Urothelium cell line (cell line): ENCODE measurements around the gene FSCB.
"Not testable (repeated sequence)": the region's sequence is repeated elsewhere in the genome, so short reads cannot be mapped to it uniquely, and the experiment has no call there.

Experiments
- DNase-seq: peaks from one replicate; pipeline ENCODE4 v3.0.0; 2011; ENCODE audit warnings: low spot score, mixed read lengths
- FAIRE-seq: peaks from 2 replicates; lab custom pipeline; 2011; peaks lifted over from hg19 to GRCh38; lab: Jason Lieb, UNC

The FSCB gene, protein sequence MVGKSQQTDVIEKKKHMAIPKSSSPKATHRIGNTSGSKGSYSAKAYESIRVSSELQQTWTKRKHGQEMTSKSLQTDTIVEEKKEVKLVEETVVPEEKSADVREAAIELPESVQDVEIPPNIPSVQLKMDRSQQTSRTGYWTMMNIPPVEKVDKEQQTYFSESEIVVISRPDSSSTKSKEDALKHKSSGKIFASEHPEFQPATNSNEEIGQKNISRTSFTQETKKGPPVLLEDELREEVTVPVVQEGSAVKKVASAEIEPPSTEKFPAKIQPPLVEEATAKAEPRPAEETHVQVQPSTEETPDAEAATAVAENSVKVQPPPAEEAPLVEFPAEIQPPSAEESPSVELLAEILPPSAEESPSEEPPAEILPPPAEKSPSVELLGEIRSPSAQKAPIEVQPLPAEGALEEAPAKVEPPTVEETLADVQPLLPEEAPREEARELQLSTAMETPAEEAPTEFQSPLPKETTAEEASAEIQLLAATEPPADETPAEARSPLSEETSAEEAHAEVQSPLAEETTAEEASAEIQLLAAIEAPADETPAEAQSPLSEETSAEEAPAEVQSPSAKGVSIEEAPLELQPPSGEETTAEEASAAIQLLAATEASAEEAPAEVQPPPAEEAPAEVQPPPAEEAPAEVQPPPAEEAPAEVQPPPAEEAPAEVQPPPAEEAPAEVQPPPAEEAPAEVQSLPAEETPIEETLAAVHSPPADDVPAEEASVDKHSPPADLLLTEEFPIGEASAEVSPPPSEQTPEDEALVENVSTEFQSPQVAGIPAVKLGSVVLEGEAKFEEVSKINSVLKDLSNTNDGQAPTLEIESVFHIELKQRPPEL

DNA sequence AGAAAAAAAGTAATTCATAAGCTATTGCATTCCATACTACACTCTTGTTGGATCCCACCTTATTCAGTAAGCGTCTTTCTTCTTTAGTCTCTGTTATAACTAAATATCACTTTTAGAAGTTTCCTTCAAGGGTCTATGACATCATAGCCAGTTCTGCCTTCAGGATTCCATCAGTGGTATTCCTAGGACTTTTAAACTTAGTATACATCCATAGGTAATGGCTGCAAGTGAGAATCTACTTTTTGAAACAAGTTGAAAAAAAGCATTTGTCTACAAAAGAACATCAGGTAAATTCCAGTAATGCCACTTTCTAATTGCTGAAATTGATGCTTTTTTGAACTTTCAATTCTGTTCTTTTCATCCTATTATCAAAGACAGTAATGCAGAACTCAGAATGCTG lies at the start of gene FSCB:
Gene FSCB, minus strand, starts transcription at position 101 of the 400 bp plus-strand sequence. CDS start 296 bp downstream, outside the sequence.
- no peak for DNase-seq
- FAIRE-seq = no peak

DNA sequence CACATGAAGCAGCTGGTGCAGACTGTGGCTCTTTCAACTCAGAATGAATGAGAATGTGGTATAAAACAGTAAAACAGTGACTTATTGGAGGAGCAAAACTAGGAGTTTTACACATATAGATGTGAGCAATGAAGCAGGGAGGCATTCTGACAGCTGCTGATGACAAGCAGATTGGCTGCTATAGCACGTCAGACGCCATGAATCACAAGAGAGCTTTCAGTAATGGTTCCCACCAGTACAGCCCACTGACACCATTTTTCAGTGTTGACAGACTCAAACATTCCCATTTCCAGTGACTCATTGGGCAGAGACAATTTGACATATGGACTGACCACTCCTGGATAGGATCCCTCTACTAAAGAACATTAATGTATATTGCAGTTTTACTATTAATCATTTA lies 24.6 kb upstream of the FSCB start:
- peak; percentile 9 for FAIRE-seq

DNA sequence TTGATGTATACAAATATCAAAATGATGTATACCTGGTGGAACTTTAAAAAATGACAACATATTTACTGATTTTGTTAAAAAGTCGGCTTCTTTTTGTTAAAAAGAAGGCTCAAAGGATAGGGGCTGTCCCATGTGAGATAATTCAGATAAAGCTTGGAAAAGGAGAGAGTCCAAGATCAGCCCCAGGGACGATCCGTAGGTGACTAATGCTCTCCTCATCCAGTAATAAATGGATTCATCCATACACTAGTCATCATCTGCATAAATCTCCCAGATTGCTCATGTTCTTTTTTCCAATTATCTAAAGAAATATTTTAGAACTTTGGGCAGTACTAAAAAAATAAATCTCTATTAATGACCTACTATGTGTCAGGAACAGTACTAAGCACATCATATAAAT lies 23.4 kb upstream of the FSCB start:
- FAIRE-seq (no peak), DNase-seq (no peak)

More for the DNA sequence above, 24.6 kb upstream of the FSCB start:
- DNase-seq = no peak

DNA sequence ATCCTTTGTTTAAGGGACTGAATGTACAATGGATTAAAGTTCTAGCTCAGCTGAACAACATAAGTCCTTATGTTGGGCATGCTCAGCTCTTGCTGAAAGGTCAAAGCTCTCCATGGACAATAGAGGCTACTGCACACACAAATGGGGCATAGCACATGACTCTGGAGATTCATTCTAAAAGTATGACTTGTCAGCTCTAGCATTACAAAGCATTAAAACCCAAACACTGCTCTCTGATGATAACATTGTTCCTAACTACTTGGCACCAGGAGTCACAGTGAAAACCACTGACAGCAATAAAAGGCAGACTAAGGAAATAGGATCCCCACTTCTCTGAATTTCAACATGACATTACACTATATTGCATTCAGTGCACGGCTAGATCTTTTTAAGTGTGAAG lies 21.9 kb upstream of the FSCB start:
- peak; percentile 9 for FAIRE-seq
- DNase-seq = no peak

DNA sequence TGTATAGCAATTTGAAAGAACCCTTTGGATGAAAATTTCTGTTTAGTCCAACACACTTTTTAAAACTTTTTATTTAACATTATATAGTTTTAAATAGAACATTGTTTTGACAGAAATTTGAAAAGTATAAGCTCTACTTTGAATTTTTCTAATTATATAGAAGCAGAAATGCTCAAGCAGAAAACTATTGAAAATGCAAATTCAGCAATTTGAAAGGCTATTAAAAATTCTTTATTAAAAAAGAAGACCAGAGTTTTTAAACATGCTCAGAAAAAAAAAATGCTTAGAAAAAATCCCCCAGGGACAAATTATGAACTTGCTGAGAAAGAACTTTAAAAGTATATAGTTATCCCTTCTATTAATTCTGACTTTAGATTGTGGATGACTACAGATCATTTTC lies 21.1 kb upstream of the FSCB start:
- FAIRE-seq (no peak), DNase-seq (no peak)

DNA sequence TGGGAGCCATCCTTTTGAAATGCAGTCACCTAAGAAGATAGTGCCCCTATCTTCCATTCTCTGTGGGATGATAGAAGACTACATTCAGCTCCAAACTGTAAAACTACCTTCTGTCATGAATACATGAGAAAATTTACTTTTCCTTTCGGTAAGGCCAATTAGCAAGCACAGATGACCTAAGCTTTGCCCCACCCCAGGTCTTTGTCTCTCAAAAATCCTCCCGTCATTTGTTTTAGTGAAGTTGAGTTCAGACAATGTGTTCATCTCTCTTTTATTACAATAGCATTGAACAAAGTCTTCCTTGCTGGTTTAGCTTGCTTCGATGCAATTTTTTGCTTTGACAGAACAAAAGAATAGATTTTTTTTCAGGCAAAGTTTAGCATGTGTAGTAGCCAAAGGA lies 18.2 kb upstream of the FSCB start:
- FAIRE-seq (no peak), DNase-seq (no peak)

DNA sequence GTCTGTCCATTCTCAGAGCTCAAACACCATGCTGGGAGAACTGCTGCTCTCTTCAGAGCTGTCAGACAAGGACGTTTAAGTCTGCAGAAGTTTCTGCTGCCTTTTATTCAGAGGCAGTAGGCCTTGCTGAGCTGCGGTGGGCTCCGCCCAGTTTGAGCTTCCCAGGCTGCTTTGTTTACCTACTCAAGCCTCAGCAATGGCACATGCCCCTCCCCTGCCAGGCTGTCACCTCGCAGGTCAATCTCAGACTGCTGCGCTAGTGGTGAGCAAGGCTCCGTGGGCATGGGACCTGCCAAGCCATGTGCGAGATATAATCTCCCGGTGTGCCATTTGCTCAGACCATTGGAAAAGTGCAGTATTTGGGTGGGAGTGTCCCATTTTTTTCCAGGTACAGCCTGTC lies 8.6 kb upstream of the FSCB start:
- FAIRE-seq, DNase-seq: not testable (repeated sequence)

DNA sequence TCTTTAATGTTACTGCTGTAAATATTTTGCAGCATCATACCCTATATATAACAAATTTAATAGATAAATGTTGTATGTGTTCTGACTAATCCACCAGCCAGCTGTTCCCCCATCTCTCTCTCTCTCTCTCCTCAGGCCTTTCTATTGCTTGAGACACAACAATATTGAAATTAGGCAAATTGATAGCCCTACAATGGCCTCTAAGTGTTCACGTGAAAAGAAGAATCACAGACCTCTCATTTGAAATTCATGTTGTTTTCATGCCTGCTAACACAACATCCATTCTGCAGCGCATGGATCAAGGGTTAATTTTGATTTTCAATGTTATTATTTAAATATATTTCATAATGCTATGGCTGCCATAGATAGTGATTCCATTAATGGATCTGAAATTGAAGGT lies 1.8 kb upstream of the FSCB start:
- FAIRE-seq = no peak
- no peak for DNase-seq

DNA sequence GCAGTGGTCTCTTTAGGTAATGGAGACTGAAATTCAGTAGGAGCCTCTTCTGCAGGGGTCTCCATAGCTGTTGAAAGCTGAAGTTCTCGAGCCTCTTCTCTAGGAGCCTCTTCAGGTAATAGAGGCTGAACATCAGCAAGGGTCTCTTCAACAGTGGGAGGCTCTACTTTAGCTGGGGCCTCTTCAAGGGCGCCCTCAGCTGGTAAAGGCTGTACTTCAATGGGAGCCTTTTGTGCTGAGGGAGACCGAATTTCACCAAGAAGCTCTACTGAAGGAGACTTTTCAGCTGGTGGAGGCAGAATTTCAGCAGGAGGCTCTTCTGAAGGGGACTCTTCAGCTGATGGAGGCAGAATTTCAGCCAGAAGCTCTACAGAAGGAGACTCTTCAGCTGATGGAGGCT lies 1.5 kb downstream of the FSCB start:
- no peak for DNase-seq
- FAIRE-seq = no peak

DNA sequence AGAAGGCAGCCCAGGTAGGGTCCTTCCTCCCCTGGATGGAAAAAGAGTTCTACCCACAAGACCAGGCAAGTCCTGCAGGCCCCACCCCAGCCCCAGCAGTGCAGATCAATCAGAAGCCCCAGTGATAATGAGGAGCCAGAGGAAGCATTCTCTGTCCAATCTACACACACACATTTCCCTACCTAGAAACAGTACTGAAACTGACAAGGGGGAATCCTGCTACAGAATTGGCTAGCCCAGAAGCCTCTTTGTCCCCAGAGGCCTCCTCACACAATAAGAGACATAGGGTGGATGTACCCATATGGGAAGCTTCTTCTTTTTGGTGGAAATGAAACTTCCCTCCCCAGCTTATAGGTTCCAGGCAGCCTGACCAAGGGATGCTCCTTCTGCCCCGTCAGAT lies 9.9 kb downstream of the FSCB start:
- DNase-seq (no peak), FAIRE-seq (no peak)

DNA sequence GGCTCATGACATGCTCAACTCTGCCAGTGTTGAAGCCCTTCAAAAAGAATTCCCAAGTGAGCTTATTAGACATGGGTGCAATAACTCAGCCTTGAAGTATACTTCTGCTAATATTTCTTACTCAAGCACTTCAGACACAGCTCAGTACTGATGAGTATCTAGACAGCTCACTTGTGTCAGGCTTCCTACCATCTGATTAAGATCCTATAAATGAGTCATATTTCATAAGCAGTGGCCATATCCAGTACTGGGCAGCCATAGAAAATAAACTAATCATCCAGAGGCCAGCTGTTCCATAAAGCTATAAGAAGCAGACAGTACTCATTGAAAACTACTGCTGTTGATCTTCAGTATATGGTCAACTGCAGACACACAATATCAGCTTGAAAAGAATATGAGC lies 12.9 kb downstream of the FSCB start:
- DNase-seq (no peak), FAIRE-seq (no peak)

DNA sequence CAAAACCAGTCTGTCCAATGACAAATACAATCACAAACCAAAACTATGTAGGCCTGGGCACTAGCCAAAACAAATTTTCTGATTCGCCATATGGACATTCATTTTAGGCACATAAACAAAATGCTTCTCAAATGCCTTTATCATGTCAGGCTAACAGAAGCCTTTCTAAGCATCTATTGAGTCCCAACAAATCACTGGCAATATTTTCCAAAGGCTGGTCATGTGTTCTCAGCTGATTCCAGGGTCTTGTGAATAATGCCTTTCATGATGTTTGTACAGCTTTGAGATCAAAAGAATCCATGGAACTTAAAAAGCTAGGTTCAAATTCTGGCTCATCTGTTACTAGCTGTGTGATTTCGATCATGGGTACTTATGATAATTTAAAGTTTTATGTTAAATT lies 16.1 kb downstream of the FSCB start:
- DNase-seq (no peak), FAIRE-seq (no peak)

DNA sequence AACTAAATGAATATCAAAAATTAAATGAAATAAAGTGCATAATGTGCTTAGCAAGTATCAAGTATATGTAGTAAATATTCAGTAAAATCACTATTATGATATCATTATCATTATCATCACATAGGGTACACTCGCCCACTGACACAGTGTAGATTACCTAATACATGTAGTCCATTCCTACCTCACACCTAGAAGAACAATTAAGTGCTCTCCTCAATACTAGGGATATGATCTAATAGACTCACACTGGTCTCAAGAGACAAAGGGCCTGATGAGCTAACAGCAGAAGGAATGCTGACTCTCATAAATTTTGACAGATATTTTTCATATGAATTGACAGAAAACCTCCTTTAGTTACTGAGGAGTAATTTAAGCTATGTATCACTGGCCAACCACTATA lies 29.1 kb downstream of the FSCB start:
- DNase-seq = no peak
- no peak for FAIRE-seq

DNA sequence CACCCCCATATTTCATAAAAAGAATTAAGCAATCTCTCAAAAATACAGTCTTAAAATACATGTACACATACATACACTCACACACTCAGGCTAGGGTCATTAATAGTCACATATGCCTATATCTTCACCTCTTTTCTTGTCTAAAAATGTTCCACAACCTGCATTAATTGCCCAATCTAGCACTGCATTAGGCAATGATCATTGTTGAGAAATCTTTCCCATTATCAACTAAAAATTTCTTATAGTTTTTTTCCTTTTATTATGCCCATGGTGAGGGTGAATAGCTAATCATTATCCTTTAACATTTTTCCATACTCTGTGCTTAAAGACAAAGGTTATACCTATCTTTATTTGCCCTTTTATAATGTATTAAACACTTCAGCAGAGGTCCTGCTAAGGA lies 38.3 kb downstream of the FSCB start:
- FAIRE-seq (no peak), DNase-seq (no peak)

DNA sequence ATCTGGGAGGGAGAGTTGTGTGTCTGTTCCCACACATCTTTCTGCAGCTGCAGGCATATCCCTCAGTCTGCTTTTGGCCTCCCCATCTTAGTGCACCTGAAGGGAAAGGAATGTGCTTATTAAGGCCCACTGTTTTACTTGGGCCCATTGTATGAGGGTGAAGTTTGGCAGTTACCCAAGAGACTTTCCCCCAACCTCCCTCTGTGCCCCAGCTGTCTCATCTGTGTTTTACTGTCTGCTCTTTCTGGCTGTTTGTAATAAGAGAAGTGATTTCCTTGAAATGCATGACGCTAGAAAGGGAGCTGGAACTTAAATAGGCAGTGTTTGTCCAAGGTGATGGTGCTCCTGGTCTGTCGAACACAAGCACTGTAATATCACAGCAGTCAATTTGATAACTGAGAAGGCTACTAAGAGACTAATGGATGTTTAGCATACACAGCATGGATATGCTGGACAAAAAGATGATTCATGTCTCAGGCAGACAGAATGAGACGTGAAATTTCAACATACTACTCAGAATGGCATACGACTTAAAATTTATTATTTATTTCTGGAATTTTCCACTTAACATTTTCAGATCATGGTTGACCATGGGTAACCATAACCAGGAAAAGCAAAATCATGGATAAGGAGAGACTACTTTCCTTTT lies 43.6 kb downstream of the FSCB start:
- FAIRE-seq (peak; percentile 20), DNase-seq (no peak)

DNA sequence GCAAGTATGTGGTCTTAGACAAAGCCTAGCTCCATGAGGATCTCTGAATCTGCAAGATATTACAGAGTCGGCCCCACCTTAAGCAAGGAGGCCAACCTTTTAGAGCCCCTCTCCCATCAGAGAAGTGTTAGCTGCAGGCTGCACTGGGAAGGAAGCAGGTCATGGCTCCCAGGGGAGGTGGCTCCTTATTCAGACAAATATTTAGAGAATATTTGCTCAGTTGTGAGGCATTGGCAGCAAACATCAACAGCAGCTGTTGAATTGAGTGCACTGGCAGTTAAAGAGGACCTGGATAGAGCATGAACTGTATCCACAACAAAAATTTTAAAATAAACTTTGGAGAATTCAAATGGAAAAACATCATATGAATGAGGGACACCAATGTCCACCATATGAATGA lies 44.7 kb downstream of the FSCB start:
- DNase-seq = no peak
- FAIRE-seq = no peak

DNA sequence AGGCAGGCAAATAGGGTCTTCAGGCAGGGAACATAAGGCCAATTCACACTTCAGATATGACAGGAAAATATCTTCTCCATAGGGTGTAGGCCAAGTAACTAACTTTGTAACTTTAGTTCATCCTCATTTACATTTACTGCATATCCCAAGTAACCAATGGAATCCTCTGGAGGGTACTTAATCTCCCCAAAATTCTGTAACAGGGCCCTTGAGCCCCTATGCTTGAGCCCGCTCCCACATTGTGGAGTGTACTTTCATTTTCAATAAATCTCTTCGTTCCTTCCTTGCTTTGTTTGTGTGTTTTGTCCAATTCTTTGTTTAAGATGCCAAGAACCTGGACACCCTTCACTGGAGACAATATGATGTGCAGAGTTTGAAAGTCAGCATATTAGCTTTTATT lies 45.3 kb downstream of the FSCB start:
- DNase-seq = no peak
- no peak for FAIRE-seq
